Heart left ventricle (tissue), 16 donors: ENCODE data around the gene MARS2. TPM values are rescaled to one million over a fixed set of nuclear protein-coding genes. Genes with fewer than 3 reads are reported as not detected.
A peak's percentile ranks its signal among the peaks of the same experiment; 100 is the strongest.

Source experiments
- ATAC-seq, 4 donors: fragments of 200-7000 bp; cut with Tn5 transposase; one replicate each; pipeline ENCODE4 v1.9.1; 2020 to 2022; ENCODE audit warnings: moderate library complexity in 4 of 4, mild to moderate bottlenecking in 3 of 4, moderate number of reproducible peaks in 1 of 4
- DNase-seq, 5 donors: peaks; one replicate each; pipeline ENCODE4 v3.0.0-alpha.2; 2020
- H3K27ac ChIP-seq, 12 donors: fragments of 200-600 bp; sonication (generic) in 4 of 12; one replicate each; pipeline versions ENCODE4 v1.5.0 to v1.8.0; 2016 to 2022; ENCODE audit warnings: mild to moderate bottlenecking in 2 of 12
- H3K27me3 ChIP-seq, 9 donors: fragments of 200-600 bp; sonication (generic) in 2 of 9; one replicate each; pipeline versions ENCODE4 v1.5.1 to v1.8.0; 2016 to 2022; ENCODE audit warnings: mild to moderate bottlenecking in 3 of 9
- H3K36me3 ChIP-seq, 9 donors: fragments of 200-600 bp; sonication (generic) in 2 of 9; one replicate each; pipeline versions ENCODE4 v1.5.0 to v1.8.0; 2018 to 2022; ENCODE audit warnings: mild to moderate bottlenecking in 2 of 9
- H3K4me1 ChIP-seq, 12 donors: fragments of 200-600 bp; sonication (generic) in 4 of 12; one replicate each; pipeline versions ENCODE4 v1.5.0 to v1.8.0; 2016 to 2022; ENCODE audit warnings: mild to moderate bottlenecking in 3 of 12
- H3K4me3 ChIP-seq, 12 donors: fragments of 200-600 bp; sonication (generic) in 4 of 12; one replicate each; pipeline versions ENCODE4 v1.5.0 to v1.8.0; 2017 to 2022; ENCODE audit warnings: mild to moderate bottlenecking in 9 of 12, moderate library complexity in 4 of 12
- H3K9me3 ChIP-seq, 12 donors: fragments of 200-600 bp; sonication (generic) in 4 of 12; one replicate each; pipeline versions ENCODE4 v1.5.0 to v1.8.0; 2016 to 2022; ENCODE audit warnings: mild to moderate bottlenecking in 1 of 12
- CTCF ChIP-seq, 12 donors: fragments of 200-600 bp; sonication (generic) in 4 of 12; IDR thresholded peaks; one replicate each; pipeline versions ENCODE4 v1.5.0 to v1.8.0; 2018 to 2022; ENCODE audit warnings: antibody characterized with exemption in 12 of 12, mild to moderate bottlenecking in 5 of 12
- POLR2A ChIP-seq, 2 donors: fragments of 450-650 bp; IDR thresholded peaks; one replicate each; pipeline ENCODE4 v1.6.1; 2017; ENCODE audit warnings: antibody characterized with exemption in 2 of 2, mild to moderate bottlenecking in 2 of 2, moderate library complexity in 2 of 2
- WGBS, 4 donors: extraction: QIAGEN DNeasy Blood & Tissue Kit in 2 of 4; methylation state at CpG; one replicate each; pipeline versions ENCODE4 v1.1.5 to v1.1.7; 2013 to 2018; 5-methylcytosine and 5-hydroxymethylcytosine counted together
- intact Hi-C, 10 donors: fragments of 100-400 bp; cut with DNase I; formaldehyde crosslinking; loops; one replicate each; pipeline versions ENCODE4 v1.11.1 to v1.14.2; 2022
- polyA plus RNA-seq, 2 donors: library from polyadenylated mRNA; stranded (reverse); fragments of 200-250 nt; gene quantifications; one replicate each; pipeline ENCODE4 v1.2.3, GENCODE V29; 2013
- total RNA-seq, 9 donors: library from RNA; depleted of rRNA in 2 of 9; stranded (reverse); fragments of >200 nt in 2 of 9; fragmentation: NEBNext Ultra II Directional in 3 of 9; extraction: Animal tissue kit (Norgen Biotek cat#: 25700) in 3 of 9; gene quantifications; one replicate each; pipeline versions ENCODE4 v1.1.0 to v1.2.4, GENCODE V29; 2016 to 2023
- donor health status: ischemic (EF 13 %, LVEDD 7.1; RV severe dilation, severe dysfunction).
- donor health status: healthy with polysubstance abuse.
- donor health status: DM: no; HTN: yes; CAD: no.
- donor health status: DM: no; HTN: no; CAD: no.
- donor health status: ischemic (EF 25% LVEDD 6.9; RV normal size, moderate dysfunction).
- donor health status: ischemic (EF 25% LVEDD 5.7; RV mildly dilated, moderate dysfunction).
- donor health status: healthy.
- donor health status: DM: yes; HTN: yes; CAD: no.
- donor health status: ischemic (EF 35%, LVEDD 5.7; RV mildly dilated, moderate dysfunction).
- donor health status: nonischemic (EF 11% LVEDD 7.7; RV severe dilation, severe dysfunction).
- donor health status: DM: yes; HTN: yes; CAD: no.
- donor health status: PGD.
- donor health status: ischemic (EF 29% LVEDD 5.4; RV normal size, mild dysfunction).
- donor health status: nonischemic (EF 23%, LVEDD 6.1; RV moderate dilation, normal function).

The MARS2 gene
- total and polyA plus RNA-seq, 11 donors = 2.6 to 10.3 (median 7.0) TPM

- DNase-seq (no peak), ATAC-seq (no peak)
- WGBS, 4 donors = 74 to 92% (median 81%) methylated on average over 3 of the region's 3 CpGs
- intact Hi-C loops = loop anchor here in 8 of 10 donors (10.0 kb wide), 6 partner anchors 74 to 594 kb away; partner anchors contain the start of genes MOB4 (in 3 of the 8), SF3B1 (in 2 of the 8), COQ10B (in 1 of the 8) and HSPE1 (in 1 of the 8)
- H3K27me3 ChIP-seq = no peaks in the 10 kb centered on the region
- TF ChIP-seq CTCF (IDR thresholded peaks at IDR 0.05) (no peak), POLR2A (IDR thresholded peaks at IDR 0.05) (no peak)
- no peak overlapping the region for H3K4me3 ChIP-seq
- no peaks in the 10 kb centered on the region for H3K9me3 ChIP-seq
- no peak overlapping the region for H3K27ac ChIP-seq
- H3K4me1 ChIP-seq = peaks cover 0 to 9% (median 2%) of the 10 kb centered on the region in 12 donors
- H3K36me3 ChIP-seq = no peaks in the 10 kb centered on the region
Measured at GRCh38 chr2:197700960-197701359, 4.2 kb upstream of the MARS2 start.

GRCh38 chr2:197704434-197705120, 592 bp upstream of the MARS2 start:
- ATAC-seq (peak; percentile 29 to 54 (median 37)), DNase-seq (no peak)
- intact Hi-C loops = loop anchor here (1.0 to 10.0 kb wide), 13 partner anchors 70 to 593 kb away; partner anchors contain the start of genes MOB4 (in 4 of the 10), HSPE1 (in 2 of the 10), SF3B1 (in 2 of the 10) and COQ10B (in 1 of the 10)
- Histone ChIP-seq H3K9me3 (no peaks in the 10 kb centered on the region), H3K4me1 (peaks cover 0 to 41% (median 26%) of the 10 kb centered on the region in 12 donors), H3K27me3 (no peaks in the 10 kb centered on the region), H3K36me3 (no peaks in the 10 kb centered on the region), H3K27ac (peak overlapping the region in 11 of 12 donors; percentile 74 to 92 (median 86)), H3K4me3 (peak overlapping the region; percentile 5 to 93 (median 88))
- WGBS, 4 donors = 0 to 1% (median 0%) methylated on average over 5 of the region's 5 CpGs
- no peak for TF ChIP-seq POLR2A (IDR thresholded peaks at IDR 0.05)
- no peak for TF ChIP-seq CTCF (IDR thresholded peaks at IDR 0.05)

DNA sequence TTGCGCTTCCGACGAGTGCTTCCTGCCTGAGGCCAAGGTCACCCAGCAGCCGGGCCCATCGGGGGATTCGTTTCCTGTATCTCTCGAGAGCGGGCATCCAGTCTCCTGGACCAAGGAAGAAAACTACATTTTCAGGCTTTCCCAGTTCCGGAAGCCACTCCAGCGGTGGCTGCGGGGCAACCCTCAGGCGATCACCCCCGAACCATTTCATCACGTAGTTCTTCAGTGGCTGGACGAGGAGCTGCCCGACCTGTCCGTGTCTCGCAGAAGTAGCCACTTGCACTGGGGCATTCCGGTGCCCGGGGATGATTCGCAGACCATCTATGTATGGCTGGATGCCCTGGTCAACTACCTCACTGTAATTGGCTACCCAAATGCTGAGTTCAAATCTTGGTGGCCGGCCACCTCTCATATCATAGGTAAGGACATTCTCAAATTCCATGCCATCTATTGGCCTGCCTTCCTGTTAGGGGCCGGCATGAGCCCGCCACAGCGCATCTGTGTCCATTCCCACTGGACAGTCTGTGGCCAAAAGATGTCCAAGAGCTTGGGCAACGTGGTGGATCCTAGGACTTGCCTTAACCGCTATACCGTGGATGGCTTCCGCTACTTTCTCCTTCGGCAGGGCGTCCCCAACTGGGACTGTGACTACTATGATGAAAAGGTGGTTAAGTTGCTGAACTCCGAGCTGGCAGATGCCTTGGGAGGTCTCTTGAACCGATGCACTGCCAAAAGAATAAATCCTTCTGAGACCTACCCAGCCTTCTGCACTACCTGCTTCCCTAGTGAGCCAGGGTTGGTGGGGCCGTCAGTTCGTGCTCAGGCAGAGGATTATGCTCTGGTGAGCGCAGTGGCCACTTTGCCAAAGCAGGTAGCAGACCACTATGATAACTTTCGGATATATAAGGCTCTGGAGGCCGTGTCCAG, 1.0 kb downstream of the MARS2 start:
- 15 to 22% (median 16%) methylated on average over 18 to 38 of the region's 38 CpGs for WGBS, 4 donors
- no peak for TF ChIP-seq CTCF (IDR thresholded peaks at IDR 0.05)
- TF ChIP-seq POLR2A (IDR thresholded peaks at IDR 0.05) = no peak
- Histone ChIP-seq H3K9me3 (no peaks in the 10 kb centered on the region), H3K27ac (peak overlapping the region in 11 of 12 donors; percentile 54 to 88 (median 77)), H3K4me1 (peaks cover 0 to 45% (median 26%) of the 10 kb centered on the region in 12 donors), H3K36me3 (peaks cover 0 to 5% (median 0%) of the 10 kb centered on the region in 9 donors), H3K27me3 (no peaks in the 10 kb centered on the region), H3K4me3 (peak overlapping the region; percentile 70 to 93 (median 88))
- intact Hi-C loops = loop anchor here (1.0 to 10.0 kb wide), 14 partner anchors 69 to 591 kb away; partner anchors contain the start of genes MOB4 (in 4 of the 10), HSPE1 (in 2 of the 10), SF3B1 (in 2 of the 10) and COQ10B (in 1 of the 10)
- peak; percentile 3 to 8 (median 5) for ATAC-seq
- DNase-seq = peak in 4 of 5 donors; percentile 25 to 57 (median 33)
